ENCODE data around the gene ALKBH8. TPM values are rescaled to one million over a fixed set of nuclear protein-coding genes. Genes with fewer than 3 reads are reported as not detected.

Gene ALKBH8
- total and polyA plus RNA-seq, 2 of the 13 experiments (the other 11 are each of a cell fraction or from before 2014, with no cell fraction given): 2.4 to 9.1 TPM

- no peak for DNase-seq (ENCODE audit: low spot score)
- intact Hi-C loops (cut with micrococcal nuclease; ENCODE audit: unreplicated experiment) (no loop called here), in situ Hi-C loops (cut with HindIII; ENCODE audit: extremely low pct_ligation_motif_present, low pct_unique_long_range_greater_than_20kb) (no loop called here)
- TF ChIP-seq MAFK (conservative IDR thresholded peaks at IDR 0.05 in 1 of 2, IDR thresholded peaks at IDR 0.05 in 1 of 2; ENCODE audit: low read length in 2 of 2): no peak
- TF ChIP-seq RBM39 (IDR thresholded peaks at IDR 0.05; ENCODE audit: low read depth, low read length, poor library complexity, severe bottlenecking): no peak
- no peak for TF ChIP-seq MAFG (CRISPR knock-in tag; IDR thresholded peaks at IDR 0.05)
- TF ChIP-seq NRL (CRISPR knock-in tag; IDR thresholded peaks at IDR 0.05; ENCODE audit: borderline replicate concordance): no peak
- no peak for TF ChIP-seq ZNF552 (CRISPR knock-in tag; IDR thresholded peaks at IDR 0.05; ENCODE audit: borderline replicate concordance)
- no peak for TF ChIP-seq CHCHD3 (CRISPR knock-in tag; IDR thresholded peaks at IDR 0.05)
- TF ChIP-seq ZNF550 (CRISPR knock-in tag; IDR thresholded peaks at IDR 0.05; ENCODE audit: borderline replicate concordance): no peak
- TF ChIP-seq ZNF563 (CRISPR knock-in tag; IDR thresholded peaks at IDR 0.05): no peak
- TF ChIP-seq GLI4 (CRISPR knock-in tag; IDR thresholded peaks at IDR 0.05; ENCODE audit: borderline replicate concordance): no peak
- no peak for TF ChIP-seq PAXIP1 (CRISPR knock-in tag; conservative IDR thresholded peaks at IDR 0.05)
- TF ChIP-seq TBX3 (IDR thresholded peaks at IDR 0.05; ENCODE audit: borderline replicate concordance): no peak
- TF ChIP-seq ZNF121 (CRISPR knock-in tag; IDR thresholded peaks at IDR 0.05): no peak
- TF ChIP-seq ZNF292 (CRISPR knock-in tag; IDR thresholded peaks at IDR 0.05; ENCODE audit: borderline replicate concordance, low read depth): no peak
- TF ChIP-seq KDM4B (CRISPR knock-in tag; IDR thresholded peaks at IDR 0.05): no peak
- no peak for TF ChIP-seq NFKBIZ (CRISPR knock-in tag; IDR thresholded peaks at IDR 0.05)
- no peak for TF ChIP-seq ZNF235 (CRISPR knock-in tag; IDR thresholded peaks at IDR 0.05; ENCODE audit: borderline replicate concordance)
- H3K79me2 ChIP-seq (ENCODE audit: insufficient read depth, low read length): no peaks in the 10 kb centered on the region
- H3K4me2 ChIP-seq (ENCODE audit: low read depth, low read length): no peak overlapping the region
- H2AFZ ChIP-seq (ENCODE audit: low read length): no peak overlapping the region
- no peak for FAIRE-seq
- ChIA-PET POLR2A (no interaction called here), CTCF (ENCODE audit: low intra/inter-chr PET ratio, low total read pairs) (no interaction called here)
- H3K27me3 ChIP-seq (ENCODE audit: control insufficient read depth in 1 of 2, insufficient read depth in 2 of 2, low read length in 2 of 2): no peaks in the 10 kb centered on the region
- no peaks in the 10 kb centered on the region for H4K20me1 ChIP-seq (ENCODE audit: insufficient read depth, low read length)
- no peak for ATAC-seq
- BruUV-seq (replicated peaks): no TSS peak
- 31% methylated on average over 2 of the region's 2 CpGs for WGBS (ENCODE audit: low lambda C conversion rate)
- H3K36me3 ChIP-seq (replicated peaks in 1 of 2; ENCODE audit: control insufficient read depth in 1 of 2, insufficient read depth in 2 of 2, low read length in 2 of 2): no peaks in the 10 kb centered on the region
- no peaks in the 10 kb centered on the region for H3K9me3 ChIP-seq (ENCODE audit: low read length)
- H3K4me3 ChIP-seq (replicated peaks in 1 of 3; ENCODE audit: insufficient read depth in 1 of 3, low read depth in 2 of 3, low read length in 3 of 3): no peak overlapping the region
- no peak overlapping the region for H3K9ac ChIP-seq (ENCODE audit: insufficient read depth, low read depth, low read length)
- H3K27ac ChIP-seq (ENCODE audit: extremely low read length, insufficient read depth, low read length): no peak overlapping the region
- no peaks in the 10 kb centered on the region for H3K4me1 ChIP-seq (ENCODE audit: insufficient read depth, low read length)
Measured at GRCh38 chr11:107490836-107491235, 74.7 kb downstream of the ALKBH8 start.
